HCT116 (cell line): ENCODE measurements around the gene POU3F4.

Source experiments
- EZH2phosphoT487 ChIP-seq: fragments of 200-600 bp; IDR thresholded peaks from 2 replicates; pipeline ENCODE4 v1.6.1; 2018; ENCODE audit warnings: antibody characterized with exemption, borderline replicate concordance
- MAX ChIP-seq: IDR thresholded peaks from 2 replicates; pipeline ENCODE4 v1.6.1; 2012
- POLR2AphosphoS5 ChIP-seq: IDR thresholded peaks from 2 replicates; pipeline ENCODE4 v1.6.1; 2011; ENCODE audit warnings: mild to moderate bottlenecking, low read depth, low read length, moderate library complexity
- RAD21 ChIP-seq: IDR thresholded peaks from 2 replicates; pipeline ENCODE4 v1.6.1; 2012; ENCODE audit warnings: low read depth, mild to moderate bottlenecking
- SP1 ChIP-seq: IDR thresholded peaks from 2 replicates; pipeline ENCODE4 v1.6.1; 2012; ENCODE audit warnings: low read depth
- TF ChIP-seq, protein P1 (sequence below), 3 experiments: fragments of 200-600 bp in 1 of 3; sonication (generic) in 1 of 3; IDR thresholded peaks in 2 of 3; conservative IDR thresholded peaks in 1 of 3; 2 replicates each; pipeline ENCODE4 v1.5.1; 2012 to 2017; ENCODE audit warnings: low read depth in 2 of 3, low read length in 2 of 3, antibody characterized with exemption in 1 of 3, borderline replicate concordance in 1 of 3, control low read depth in 1 of 3, mild to moderate bottlenecking in 1 of 3, mixed read lengths in 1 of 3, mixed run types in 1 of 3, moderate library complexity in 1 of 3; ENCODE audit not compliant: insufficient read depth in 1 of 3

DNA sequence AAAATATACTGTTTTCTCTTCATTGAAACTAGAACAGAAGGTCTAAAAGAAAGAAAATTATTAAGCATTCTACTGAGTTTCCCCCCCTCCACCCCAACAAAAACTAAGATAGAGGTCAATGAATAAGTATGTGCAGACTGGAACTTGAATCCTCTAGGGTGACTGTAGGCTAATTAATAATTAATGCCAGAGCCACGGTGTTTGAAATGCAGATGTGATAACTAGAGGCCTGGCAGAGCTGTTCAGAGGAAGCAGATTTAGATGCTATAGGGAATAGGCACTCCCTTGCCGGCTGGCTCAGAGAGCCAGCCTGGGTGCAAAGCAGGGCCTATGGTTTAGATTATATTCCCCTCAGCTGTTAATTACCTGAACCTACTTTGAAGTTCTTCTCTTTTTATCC, 12.2 kb upstream of the POU3F4 start:
- TF ChIP-seq POLR2AphosphoS5 (no peak), MAX (no peak), RAD21 (no peak), SP1 (no peak), EZH2phosphoT487 (no peak)
- TF ChIP-seq, protein P1, sequence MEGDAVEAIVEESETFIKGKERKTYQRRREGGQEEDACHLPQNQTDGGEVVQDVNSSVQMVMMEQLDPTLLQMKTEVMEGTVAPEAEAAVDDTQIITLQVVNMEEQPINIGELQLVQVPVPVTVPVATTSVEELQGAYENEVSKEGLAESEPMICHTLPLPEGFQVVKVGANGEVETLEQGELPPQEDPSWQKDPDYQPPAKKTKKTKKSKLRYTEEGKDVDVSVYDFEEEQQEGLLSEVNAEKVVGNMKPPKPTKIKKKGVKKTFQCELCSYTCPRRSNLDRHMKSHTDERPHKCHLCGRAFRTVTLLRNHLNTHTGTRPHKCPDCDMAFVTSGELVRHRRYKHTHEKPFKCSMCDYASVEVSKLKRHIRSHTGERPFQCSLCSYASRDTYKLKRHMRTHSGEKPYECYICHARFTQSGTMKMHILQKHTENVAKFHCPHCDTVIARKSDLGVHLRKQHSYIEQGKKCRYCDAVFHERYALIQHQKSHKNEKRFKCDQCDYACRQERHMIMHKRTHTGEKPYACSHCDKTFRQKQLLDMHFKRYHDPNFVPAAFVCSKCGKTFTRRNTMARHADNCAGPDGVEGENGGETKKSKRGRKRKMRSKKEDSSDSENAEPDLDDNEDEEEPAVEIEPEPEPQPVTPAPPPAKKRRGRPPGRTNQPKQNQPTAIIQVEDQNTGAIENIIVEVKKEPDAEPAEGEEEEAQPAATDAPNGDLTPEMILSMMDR (IDR thresholded peaks at IDR 0.05 in 2 of 3, conservative IDR thresholded peaks at IDR 0.05 in 1 of 3; ENCODE audit: borderline replicate concordance in 1 of 3, insufficient read depth in 1 of 3, low read depth in 2 of 3, low read length in 2 of 3), result no peak
